ENCODE measurements around the gene GPC5.
A peak's percentile ranks its signal among the peaks of the same experiment; 100 is the strongest.

The GPC5 gene

GRCh38 chr13:91955546-91956355 lies 557.3 kb downstream of the GPC5 start:
- DNase-seq = no peak

DNA sequence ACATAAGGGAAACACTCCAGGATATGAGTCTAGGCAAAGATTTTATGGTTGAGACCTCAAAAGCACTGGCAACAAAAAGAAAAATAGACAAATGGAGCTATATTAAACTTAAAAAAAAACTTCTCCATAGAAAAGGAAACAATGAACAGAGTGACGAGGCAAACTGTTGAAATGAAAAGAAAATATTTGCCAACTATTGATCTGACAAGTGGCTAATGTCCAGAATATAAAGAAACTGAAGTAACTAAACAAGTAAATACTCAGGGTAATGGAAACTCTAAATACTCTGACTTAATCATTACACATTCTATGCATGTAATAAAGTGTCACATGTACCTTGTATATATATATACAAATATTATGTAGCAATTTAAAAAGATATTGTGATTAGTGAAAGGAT lies 562.5 kb downstream of the GPC5 start:
- DNase-seq = no peak

DNA sequence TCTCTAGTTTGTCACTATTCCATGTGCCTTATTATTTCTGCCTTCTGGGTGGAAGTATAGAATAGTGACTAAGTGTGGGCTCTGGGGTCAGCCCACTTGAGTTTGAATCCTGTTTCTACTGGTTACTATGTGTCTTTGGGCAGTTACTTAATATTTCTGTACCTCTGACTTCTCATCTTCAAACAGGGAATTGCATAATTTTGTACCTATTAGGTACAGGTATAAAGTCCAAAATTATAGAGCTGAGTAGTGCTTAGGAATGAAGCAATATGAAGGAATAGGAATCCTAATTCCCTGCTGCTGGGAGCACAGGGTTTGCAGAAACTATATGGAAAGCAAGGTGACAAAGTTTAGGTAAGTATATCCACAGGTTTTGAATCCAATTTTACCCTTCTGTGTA lies 564.5 kb downstream of the GPC5 start:
- DNase-seq = no peak

DNA sequence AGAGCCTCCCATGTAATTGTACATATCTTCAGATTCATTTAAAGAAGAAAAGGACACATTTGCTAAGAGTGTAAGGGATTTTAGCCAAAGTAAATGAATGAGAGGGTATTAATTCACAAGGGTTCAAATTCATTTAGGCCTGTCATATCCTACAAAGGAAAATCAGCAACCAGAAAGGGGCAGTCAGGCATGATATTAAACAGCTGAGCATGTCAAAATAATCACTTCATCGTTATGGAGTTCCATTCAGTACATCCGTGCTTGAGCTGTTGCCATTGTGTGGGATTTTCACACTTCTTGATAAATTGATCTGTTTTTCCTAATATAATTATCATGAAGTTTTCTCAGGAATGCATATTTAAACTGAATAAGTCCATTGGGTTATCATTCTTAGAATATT lies 567.1 kb downstream of the GPC5 start:
- DNase-seq = no peak

DNA sequence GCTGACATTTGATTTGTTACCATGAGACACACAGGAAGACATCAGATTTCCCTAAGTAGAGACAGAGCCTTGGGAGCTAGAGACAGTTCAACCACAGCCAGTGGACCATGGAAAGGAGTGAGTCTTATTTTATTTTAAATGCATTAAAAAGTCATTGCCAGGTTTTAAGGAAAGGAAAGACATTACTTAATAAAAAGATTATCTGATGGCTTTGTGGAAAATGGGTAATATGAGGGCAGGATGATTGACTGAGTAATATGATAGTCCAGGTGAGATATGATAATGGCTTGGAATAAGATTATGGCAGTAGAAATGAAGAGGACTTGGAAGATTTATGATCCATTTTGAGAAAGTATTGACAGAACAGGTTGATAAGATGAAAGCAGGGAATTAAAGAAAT lies 580.1 kb downstream of the GPC5 start:
- no peak for DNase-seq

- no peak for DNase-seq
Observed at GRCh38 chr13:91986761-91987483, 588.5 kb downstream of the GPC5 start.

DNA sequence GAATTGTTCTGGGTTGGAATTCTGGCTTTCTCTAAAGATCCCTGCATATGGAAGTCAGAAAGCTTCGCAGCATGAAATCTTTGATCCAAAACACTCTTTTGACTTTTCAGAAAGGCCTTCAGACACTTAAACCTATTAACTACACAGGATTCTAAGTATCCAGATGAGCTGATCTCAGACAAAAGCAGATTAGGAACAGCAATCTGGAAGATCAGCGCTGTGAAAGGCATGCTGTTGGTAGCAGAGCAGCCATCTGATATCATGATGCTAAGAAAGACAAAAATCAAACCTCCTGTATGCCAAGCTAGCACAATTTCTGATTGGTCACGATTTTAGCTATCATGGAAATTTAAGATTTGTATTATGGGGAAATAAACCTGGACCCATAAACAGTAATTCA lies 589.9 kb downstream of the GPC5 start:
- DNase-seq = no peak

DNA sequence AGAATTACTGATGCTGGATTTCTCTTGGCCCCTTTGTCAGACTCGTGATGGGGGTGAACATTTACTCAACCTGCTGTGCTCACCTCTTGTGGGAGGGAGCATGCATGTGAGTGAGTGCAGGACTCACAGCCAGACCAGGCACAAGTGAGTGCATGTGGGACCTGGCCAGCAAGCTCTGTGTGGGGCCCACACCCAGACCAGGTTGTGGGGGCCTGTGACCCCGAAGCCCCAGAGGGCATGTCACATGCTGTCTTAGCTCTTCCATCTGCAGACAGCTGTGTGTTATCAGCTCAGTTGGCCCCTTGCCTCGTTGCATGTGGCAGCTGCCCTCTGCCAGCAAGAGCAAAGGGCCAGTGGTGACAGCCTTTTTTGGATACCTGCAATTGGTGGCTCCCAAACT lies 614.4 kb downstream of the GPC5 start:
- no peak for DNase-seq

DNA sequence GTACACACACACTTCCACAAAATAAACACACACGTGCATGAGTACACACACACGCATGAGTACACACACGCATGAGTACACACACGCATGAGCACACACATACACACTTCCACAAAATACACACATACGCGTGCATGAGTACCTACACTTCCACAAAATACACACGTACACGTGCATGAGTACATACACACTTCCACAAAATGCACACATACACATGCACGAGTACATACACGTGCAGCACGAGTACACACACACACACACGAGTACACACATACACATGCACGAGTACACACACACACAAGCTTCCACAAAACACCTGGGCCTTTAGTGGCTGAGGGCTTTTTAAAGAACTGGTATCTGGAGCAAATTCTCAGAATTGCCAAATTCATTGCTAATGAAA lies 619.3 kb downstream of the GPC5 start:
- DNase-seq = no peak

DNA sequence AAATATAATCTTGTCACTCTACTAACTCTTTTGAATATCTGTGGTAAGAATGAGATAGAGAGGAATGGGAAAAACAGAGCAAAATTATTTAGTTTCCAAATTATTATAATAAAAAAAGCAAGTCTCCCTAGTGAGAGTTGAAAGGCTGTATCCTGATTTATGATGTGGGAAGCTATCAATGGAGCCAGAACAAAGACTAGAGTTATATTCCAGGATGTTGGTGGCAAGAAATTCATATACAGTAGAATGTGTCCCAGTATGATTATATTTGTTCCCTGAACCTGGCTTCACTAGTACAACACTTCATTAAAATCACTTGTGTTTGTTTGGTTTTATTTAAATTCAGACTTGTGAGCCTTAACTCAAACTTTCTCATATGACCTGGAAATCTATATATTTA lies 630.3 kb downstream of the GPC5 start:
- DNase-seq = no peak

GRCh38 chr13:92029641-92030040 lies 631.2 kb downstream of the GPC5 start:
- no peak for DNase-seq

GRCh38 chr13:92038905-92039304 lies 640.5 kb downstream of the GPC5 start:
- no peak for DNase-seq

DNA sequence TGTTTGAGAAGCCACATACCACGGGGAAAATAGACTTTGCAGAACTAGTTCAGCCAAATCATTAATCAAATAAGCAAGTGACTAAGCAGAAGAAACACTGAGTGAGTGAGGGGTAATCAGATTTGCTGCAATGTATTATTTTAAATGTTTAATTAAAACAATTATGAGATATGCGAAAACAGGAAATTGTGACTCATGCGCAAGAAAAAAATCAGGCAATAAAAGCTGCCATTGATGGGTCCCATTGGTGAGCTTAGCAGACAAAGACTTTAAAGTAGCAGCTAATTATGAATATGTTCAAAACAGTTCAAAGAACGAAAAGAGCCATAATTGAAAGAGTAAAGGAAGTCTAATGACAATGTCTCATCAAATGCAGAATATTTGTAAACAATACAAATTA lies 644.1 kb downstream of the GPC5 start:
- DNase-seq = no peak

GRCh38 chr13:92044351-92044750 lies 645.9 kb downstream of the GPC5 start:
- no peak for DNase-seq

DNA sequence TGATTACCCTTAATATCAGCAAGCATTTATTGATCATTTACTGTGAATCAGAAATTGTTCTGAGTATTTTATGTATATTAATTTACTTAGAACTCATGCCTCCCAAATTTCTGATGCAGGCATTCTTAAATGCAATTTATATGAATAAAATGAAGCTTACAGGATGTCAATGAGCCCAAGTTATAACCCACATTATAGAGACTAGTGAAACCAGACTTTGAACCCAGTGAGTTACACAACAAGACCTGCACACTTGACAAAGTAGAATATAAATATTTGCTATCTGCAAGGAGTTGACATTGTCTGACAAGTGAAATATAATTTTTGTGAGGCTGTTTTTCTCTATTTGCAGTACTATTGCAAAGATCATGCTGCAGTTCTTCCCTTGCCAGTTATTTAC lies 656.0 kb downstream of the GPC5 start:
- no peak for DNase-seq

- peak in 2 of 58 donors; percentile 0 to 2 for DNase-seq
Observed at GRCh38 chr13:92074658-92075057, 676.2 kb downstream of the GPC5 start.

GRCh38 chr13:92097337-92097903 lies 699.0 kb downstream of the GPC5 start:
- DNase-seq = no peak

- no peak for DNase-seq
Observed at GRCh38 chr13:92101801-92102200, 703.4 kb downstream of the GPC5 start.

GRCh38 chr13:92103689-92104153 lies 705.3 kb downstream of the GPC5 start:
- no peak for DNase-seq

- no peak for DNase-seq
Observed at GRCh38 chr13:92122186-92122853, 723.9 kb downstream of the GPC5 start.

GRCh38 chr13:92126399-92126798 lies 728.0 kb downstream of the GPC5 start:
- DNase-seq = no peak

DNA sequence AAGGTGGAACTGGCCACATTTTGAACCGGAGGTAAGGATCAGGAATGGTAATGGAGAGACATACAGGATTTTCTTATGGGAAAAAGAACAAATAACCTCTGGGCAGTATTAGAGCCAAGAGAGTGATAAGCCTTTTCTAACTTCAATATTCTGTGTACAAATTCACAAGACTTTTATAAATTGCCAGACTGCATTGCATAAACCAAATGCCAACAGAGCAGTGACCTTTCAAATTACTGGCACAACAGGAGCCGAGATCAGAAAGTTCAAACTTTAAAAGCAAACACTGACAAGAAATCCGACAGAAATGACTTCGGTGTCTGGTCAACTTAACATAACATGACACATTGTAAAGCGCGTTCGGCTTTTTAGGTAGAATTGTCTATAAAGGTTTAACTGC lies 737.1 kb downstream of the GPC5 start:
- DNase-seq = no peak

Data from anterior cingulate cortex (tissue), 58 donors.